CD14-positive monocyte (primary cell): ENCODE results near the gene CNIH3. TPM values are rescaled to one million over a fixed set of nuclear protein-coding genes. Genes with fewer than 3 reads are reported as not detected.

ENCODE experiments used
- DNase-seq, 3 donors: peaks; one replicate each; pipeline ENCODE4 v3.0.0-alpha.2; 2011 to 2022
- H2AFZ ChIP-seq: 2 replicates; pipeline ENCODE4 v1.6.0; 2012; ENCODE audit warnings: mild to moderate bottlenecking, low read depth, low read length, inconsistent platforms; ENCODE audit not compliant: insufficient read depth, poor library complexity, severe bottlenecking
- H3K27ac ChIP-seq, 2 donors: 1 replicate in 1 of 2; 2 replicates in 1 of 2; pipeline ENCODE4 v1.5.1; 2012 to 2013; ENCODE audit warnings: low read length in 2 of 2, control low read depth in 1 of 2, inconsistent platforms in 1 of 2, low read depth in 1 of 2, mild to moderate bottlenecking in 1 of 2
- H3K27me3 ChIP-seq, 2 donors: one replicate each; pipeline versions ENCODE4 v1.6.0 to v1.6.1; 2011 to 2013; ENCODE audit warnings: low read length in 2 of 2; ENCODE audit not compliant: control insufficient read depth in 2 of 2, insufficient read depth in 2 of 2
- H3K36me3 ChIP-seq, 2 donors: replicated peaks in 1 of 2; 1 replicate in 1 of 2; 2 replicates in 1 of 2; pipeline versions ENCODE4 v1.5.1 to v1.6.1; 2012 to 2013; ENCODE audit warnings: low read length in 2 of 2, control low read depth in 1 of 2, inconsistent platforms in 1 of 2, mild to moderate bottlenecking in 1 of 2; ENCODE audit not compliant: insufficient read depth in 2 of 2, control insufficient read depth in 1 of 2
- H3K4me1 ChIP-seq, 2 donors: 1 replicate in 1 of 2; 2 replicates in 1 of 2; pipeline versions ENCODE4 v1.5.1 to v1.6.1; 2012 to 2013; ENCODE audit warnings: low read length in 2 of 2, control low read depth in 1 of 2, inconsistent platforms in 1 of 2, mild to moderate bottlenecking in 1 of 2, moderate library complexity in 1 of 2; ENCODE audit not compliant: insufficient read depth in 2 of 2, control insufficient read depth in 1 of 2
- H3K4me2 ChIP-seq: replicated peaks from 2 replicates; pipeline ENCODE3; 2012; ENCODE audit warnings: low read length, moderate library complexity, mild to moderate bottlenecking; ENCODE audit not compliant: poor library complexity, severe bottlenecking; ENCODE audit errors: extremely low read depth
- H3K4me3 ChIP-seq, 3 experiments: fragments of 200-600 bp in 1 of 3; sonication (generic) in 1 of 3; replicated peaks in 1 of 3; 1 replicate in 2 of 3; 2 replicates in 1 of 3; pipeline ENCODE4 v1.5.1; 2011 to 2013; ENCODE audit warnings: low read length in 3 of 3, mild to moderate bottlenecking in 3 of 3, control low read depth in 2 of 3, low read depth in 2 of 3, inconsistent platforms in 1 of 3, moderate library complexity in 1 of 3
- H3K79me2 ChIP-seq: 2 replicates; pipeline ENCODE4 v1.6.0; 2012; ENCODE audit warnings: mild to moderate bottlenecking, control low read depth, inconsistent platforms, low read length, moderate library complexity; ENCODE audit not compliant: insufficient read depth
- H3K9ac ChIP-seq: 2 replicates; pipeline ENCODE4 v1.6.0; 2017; ENCODE audit warnings: low read length, mild to moderate bottlenecking; ENCODE audit not compliant: insufficient read depth, poor library complexity, severe bottlenecking
- H3K9me3 ChIP-seq, 2 donors: replicated peaks in 1 of 2; 1 replicate in 1 of 2; 2 replicates in 1 of 2; pipeline versions ENCODE4 v1.5.1 to v1.6.1; 2012 to 2013; ENCODE audit warnings: low read length in 2 of 2, control low read depth in 1 of 2; ENCODE audit not compliant: control insufficient read depth in 1 of 2, insufficient read depth in 1 of 2
- H4K20me1 ChIP-seq: 2 replicates; pipeline ENCODE4 v1.6.0; 2012; ENCODE audit warnings: mild to moderate bottlenecking, low read length, control low read depth, moderate library complexity; ENCODE audit not compliant: insufficient read depth
- H3K27ac Mint-ChIP-seq, 7 donors: one replicate each; pipeline ENCODE4 v1.8.0; 2020; ENCODE audit warnings: mild to moderate bottlenecking in 7 of 7, mixed read lengths in 7 of 7, moderate library complexity in 6 of 7, inconsistent platforms in 2 of 7
- H3K27me3 Mint-ChIP-seq, 3 donors: one replicate each; pipeline ENCODE4 v1.8.0; 2021 to 2022; ENCODE audit warnings: low read depth in 3 of 3, mild to moderate bottlenecking in 3 of 3, mixed read lengths in 3 of 3, moderate library complexity in 3 of 3, inconsistent platforms in 1 of 3
- H3K36me3 Mint-ChIP-seq, 2 donors: one replicate each; pipeline ENCODE4 v1.8.0; 2020; ENCODE audit warnings: mixed read lengths in 2 of 2, inconsistent platforms in 1 of 2, mild to moderate bottlenecking in 1 of 2
- H3K4me1 Mint-ChIP-seq: one replicate; pipeline ENCODE4 v1.8.0; 2020; ENCODE audit warnings: mild to moderate bottlenecking, mixed read lengths
- H3K4me3 Mint-ChIP-seq, 2 donors: one replicate each; pipeline ENCODE4 v1.8.0; 2020; ENCODE audit warnings: mild to moderate bottlenecking in 2 of 2, mixed read lengths in 2 of 2, moderate library complexity in 1 of 2
- H3K9me3 Mint-ChIP-seq, 7 donors: one replicate each; pipeline ENCODE4 v1.8.0; 2020 to 2022; ENCODE audit warnings: mixed read lengths in 7 of 7, mild to moderate bottlenecking in 6 of 7, moderate library complexity in 6 of 7, inconsistent platforms in 2 of 7
- CTCF ChIP-seq: fragments of 200-600 bp; IDR thresholded peaks from one replicate; pipeline ENCODE4 v1.8.0; 2022; ENCODE audit warnings: antibody characterized with exemption, mild to moderate bottlenecking
- WGBS: methylation state at CpG from one replicate; pipeline ENCODE4 v1.1.5; 2013; ENCODE audit warnings: missing lambda C conversion rate; ENCODE audit not compliant: insufficient coverage; 5-methylcytosine and 5-hydroxymethylcytosine counted together
- intact Hi-C, 2 donors: fragments of 100-400 bp; cut with micrococcal nuclease; formaldehyde crosslinking; loops; one replicate each; pipeline versions ENCODE4 v1.15.0 to v1.15.1; 2023
- polyA plus RNA-seq, 3 donors: library from polyadenylated mRNA; depleted of rRNA in 1 of 3; unstranded in 2 of 3; stranded (reverse) in 1 of 3; fragments of 300-500 nt in 2 of 3; fragments of >200 nt in 1 of 3; fragmentation: Illumina TruSeq in 2 of 3; gene quantifications; 1 replicate in 2 of 3; 2 replicates in 1 of 3; pipeline ENCODE4 v1.2.3, GENCODE V29; 2012 to 2021

CNIH3 gene
- polyA plus RNA-seq, 3 donors, result 0.37 TPM; not detected in 2

- WGBS, result 91% methylated on average over 3 of the region's 4 CpGs
- Histone ChIP-seq H3K27ac (no peak overlapping the region), H3K4me3 (no peak overlapping the region), H3K79me2 (no peaks in the 10 kb centered on the region), H3K27me3 (no peaks in the 10 kb centered on the region), H2AFZ (no peak overlapping the region), H3K4me1 (no peaks in the 10 kb centered on the region), H3K9me3 (no peaks in the 10 kb centered on the region), H3K36me3 (no peaks in the 10 kb centered on the region), H3K4me2 (no peak overlapping the region), H3K9ac (no peak overlapping the region), H4K20me1 (no peaks in the 10 kb centered on the region)
- Mint-ChIP-seq H3K4me3 (no peak overlapping the region), H3K27me3 (peaks cover 4 to 8% (median 4%) of the 10 kb centered on the region in 3 donors), H3K9me3 (peaks cover 0 to 10% (median 0%) of the 10 kb centered on the region in 7 donors), H3K27ac (no peak overlapping the region), H3K4me1 (peaks cover 4% of the 10 kb centered on the region), H3K36me3 (no peaks in the 10 kb centered on the region)
- TF ChIP-seq CTCF, result no peak
- DNase-seq, result no peak
- intact Hi-C loops, result no loop called here
Observed at GRCh38 chr1:224687465-224687864, 71.3 kb downstream of the CNIH3 start.

GRCh38 chr1:224689374-224689773, 73.3 kb downstream of the CNIH3 start:
- Mint-ChIP-seq H3K36me3 (no peaks in the 10 kb centered on the region), H3K4me1 (peaks cover 4% of the 10 kb centered on the region), H3K27me3 (peaks cover 4 to 12% (median 4%) of the 10 kb centered on the region in 3 donors), H3K4me3 (no peak overlapping the region), H3K9me3 (peaks cover 0 to 10% (median 0%) of the 10 kb centered on the region in 7 donors), H3K27ac (no peak overlapping the region)
- Histone ChIP-seq H4K20me1 (no peaks in the 10 kb centered on the region), H3K9me3 (no peaks in the 10 kb centered on the region), H3K4me2 (no peak overlapping the region), H3K9ac (no peak overlapping the region), H3K4me3 (no peak overlapping the region), H3K27me3 (no peaks in the 10 kb centered on the region), H2AFZ (no peak overlapping the region), H3K4me1 (no peaks in the 10 kb centered on the region), H3K27ac (no peak overlapping the region), H3K79me2 (no peaks in the 10 kb centered on the region), H3K36me3 (no peaks in the 10 kb centered on the region)
- DNase-seq, result no peak
- 94% methylated on average over 2 of the region's 9 CpGs for WGBS
- intact Hi-C loops, result no loop called here
- TF ChIP-seq CTCF, result no peak
